Panc1 (cell line): ENCODE data around the gene HIGD2B.
"Not testable (repeated sequence)": the region's sequence is repeated elsewhere in the genome, so short reads cannot be mapped to it uniquely, and the experiment has no call there.

Source experiments
- POLR2AphosphoS5 ChIP-seq: IDR thresholded peaks from 2 replicates; pipeline ENCODE4 v1.6.1; 2012; ENCODE audit warnings: mild to moderate bottlenecking, low read depth, low read length, moderate library complexity
- TF ChIP-seq, protein P1 (sequence below): fragments of 450-650 bp; IDR thresholded peaks from 2 replicates; pipeline ENCODE4 v1.5.1; 2017; ENCODE audit warnings: mild to moderate bottlenecking

DNA sequence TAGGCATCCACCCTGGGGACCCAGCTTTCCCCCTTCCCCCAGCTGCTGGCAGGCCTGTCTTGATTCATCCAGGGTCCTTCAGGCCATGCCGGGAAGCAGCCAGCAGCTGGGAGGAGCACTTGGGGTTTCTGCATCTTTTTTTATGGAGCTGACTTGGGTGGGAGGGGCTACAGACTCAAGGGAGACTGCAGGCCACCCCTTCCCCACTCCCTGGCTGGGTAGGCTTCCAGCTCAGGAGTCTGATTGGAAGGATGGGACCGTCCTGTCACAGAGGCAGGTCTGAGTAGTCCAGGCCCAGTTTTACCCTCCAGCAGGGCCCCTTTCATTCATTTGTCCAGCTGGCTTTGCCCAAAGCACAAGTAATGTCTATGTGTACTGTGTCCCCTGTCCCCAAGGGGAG is 43.7 kb downstream of the HIGD2B start:
- TF ChIP-seq, protein P1, sequence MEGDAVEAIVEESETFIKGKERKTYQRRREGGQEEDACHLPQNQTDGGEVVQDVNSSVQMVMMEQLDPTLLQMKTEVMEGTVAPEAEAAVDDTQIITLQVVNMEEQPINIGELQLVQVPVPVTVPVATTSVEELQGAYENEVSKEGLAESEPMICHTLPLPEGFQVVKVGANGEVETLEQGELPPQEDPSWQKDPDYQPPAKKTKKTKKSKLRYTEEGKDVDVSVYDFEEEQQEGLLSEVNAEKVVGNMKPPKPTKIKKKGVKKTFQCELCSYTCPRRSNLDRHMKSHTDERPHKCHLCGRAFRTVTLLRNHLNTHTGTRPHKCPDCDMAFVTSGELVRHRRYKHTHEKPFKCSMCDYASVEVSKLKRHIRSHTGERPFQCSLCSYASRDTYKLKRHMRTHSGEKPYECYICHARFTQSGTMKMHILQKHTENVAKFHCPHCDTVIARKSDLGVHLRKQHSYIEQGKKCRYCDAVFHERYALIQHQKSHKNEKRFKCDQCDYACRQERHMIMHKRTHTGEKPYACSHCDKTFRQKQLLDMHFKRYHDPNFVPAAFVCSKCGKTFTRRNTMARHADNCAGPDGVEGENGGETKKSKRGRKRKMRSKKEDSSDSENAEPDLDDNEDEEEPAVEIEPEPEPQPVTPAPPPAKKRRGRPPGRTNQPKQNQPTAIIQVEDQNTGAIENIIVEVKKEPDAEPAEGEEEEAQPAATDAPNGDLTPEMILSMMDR: not testable (repeated sequence)
- not testable (repeated sequence) for TF ChIP-seq POLR2AphosphoS5
